ENCODE measurements around the gene ELK3.
A peak's percentile ranks its signal among the peaks of the same experiment; 100 is the strongest.

ELK3 gene

GRCh38 chr12:96190413-96191108 lies 3.6 kb upstream of the ELK3 start:
- TF ChIP-seq POLR2AphosphoS5 (IDR thresholded peaks at IDR 0.05; ENCODE audit: low read depth, low read length) (no peak), TAF1 (IDR thresholded peaks at IDR 0.05; ENCODE audit: borderline replicate concordance, low read depth, low read length) (no peak), POLR2A (IDR thresholded peaks at IDR 0.05; ENCODE audit: low read depth, low read length) (no peak)
- FAIRE-seq = peak; percentile 61
- no peak for DNase-seq (ENCODE audit: insufficient read length)

- no peak for FAIRE-seq
- no peak for TF ChIP-seq POLR2AphosphoS5 (IDR thresholded peaks at IDR 0.05; ENCODE audit: low read depth, low read length)
- no peak for TF ChIP-seq POLR2A (IDR thresholded peaks at IDR 0.05; ENCODE audit: low read depth, low read length)
- no peak for TF ChIP-seq TAF1 (IDR thresholded peaks at IDR 0.05; ENCODE audit: borderline replicate concordance, low read depth, low read length)
Observed at GRCh38 chr12:96192926-96193573, 1.1 kb upstream of the ELK3 start.

GRCh38 chr12:96194576-96194889 lies 358 bp downstream of the ELK3 start:
- no peak for TF ChIP-seq TAF1 (IDR thresholded peaks at IDR 0.05; ENCODE audit: borderline replicate concordance, low read depth, low read length)
- no peak for TF ChIP-seq POLR2AphosphoS5 (IDR thresholded peaks at IDR 0.05; ENCODE audit: low read depth, low read length)
- TF ChIP-seq POLR2A (IDR thresholded peaks at IDR 0.05; ENCODE audit: low read depth, low read length) = no peak
- no peak for DNase-seq (ENCODE audit: insufficient read length)
- no peak for FAIRE-seq

More at GRCh38 chr12:96192926-96193573, 1.1 kb upstream of the ELK3 start:
- DNase-seq (ENCODE audit: insufficient read length) = no peak

GRCh38 chr12:96194971-96195844 lies 1.0 kb downstream of the ELK3 start:
- DNase-seq (ENCODE audit: insufficient read length) (peak; percentile 46), FAIRE-seq (peak; percentile 84)
- TF ChIP-seq POLR2A (IDR thresholded peaks at IDR 0.05; ENCODE audit: low read depth, low read length) = no peak
- TF ChIP-seq POLR2AphosphoS5 (IDR thresholded peaks at IDR 0.05; ENCODE audit: low read depth, low read length) = no peak
- TF ChIP-seq TAF1 (IDR thresholded peaks at IDR 0.05; ENCODE audit: borderline replicate concordance, low read depth, low read length) = no peak

GRCh38 chr12:96195845-96196451 lies 1.8 kb downstream of the ELK3 start:
- FAIRE-seq (peak; percentile 14), DNase-seq (ENCODE audit: insufficient read length) (no peak)
- no peak for TF ChIP-seq POLR2A (IDR thresholded peaks at IDR 0.05; ENCODE audit: low read depth, low read length)
- no peak for TF ChIP-seq TAF1 (IDR thresholded peaks at IDR 0.05; ENCODE audit: borderline replicate concordance, low read depth, low read length)
- no peak for TF ChIP-seq POLR2AphosphoS5 (IDR thresholded peaks at IDR 0.05; ENCODE audit: low read depth, low read length)

GRCh38 chr12:96196781-96197180 lies 2.6 kb downstream of the ELK3 start:
- FAIRE-seq = no peak
- no peak for DNase-seq (ENCODE audit: insufficient read length)
- TF ChIP-seq POLR2A (IDR thresholded peaks at IDR 0.05; ENCODE audit: low read depth, low read length) (no peak), TAF1 (IDR thresholded peaks at IDR 0.05; ENCODE audit: borderline replicate concordance, low read depth, low read length) (no peak), POLR2AphosphoS5 (IDR thresholded peaks at IDR 0.05; ENCODE audit: low read depth, low read length) (no peak)

- FAIRE-seq = no peak
- no peak for TF ChIP-seq POLR2AphosphoS5 (IDR thresholded peaks at IDR 0.05; ENCODE audit: low read depth, low read length)
- no peak for TF ChIP-seq POLR2A (IDR thresholded peaks at IDR 0.05; ENCODE audit: low read depth, low read length)
- no peak for TF ChIP-seq TAF1 (IDR thresholded peaks at IDR 0.05; ENCODE audit: borderline replicate concordance, low read depth, low read length)
- no peak for DNase-seq (ENCODE audit: insufficient read length)
Observed at GRCh38 chr12:96197503-96198272, 3.5 kb downstream of the ELK3 start.

- TF ChIP-seq TAF1 (IDR thresholded peaks at IDR 0.05; ENCODE audit: borderline replicate concordance, low read depth, low read length) = no peak
- no peak for TF ChIP-seq POLR2A (IDR thresholded peaks at IDR 0.05; ENCODE audit: low read depth, low read length)
- TF ChIP-seq POLR2AphosphoS5 (IDR thresholded peaks at IDR 0.05; ENCODE audit: low read depth, low read length) = no peak
- peak; percentile 78 for FAIRE-seq
- no peak for DNase-seq (ENCODE audit: insufficient read length)
Observed at GRCh38 chr12:96198965-96199364, 4.8 kb downstream of the ELK3 start.

GRCh38 chr12:96199464-96199863 lies 5.3 kb downstream of the ELK3 start:
- TF ChIP-seq POLR2A (IDR thresholded peaks at IDR 0.05; ENCODE audit: low read depth, low read length) = no peak
- TF ChIP-seq TAF1 (IDR thresholded peaks at IDR 0.05; ENCODE audit: borderline replicate concordance, low read depth, low read length) = no peak
- TF ChIP-seq POLR2AphosphoS5 (IDR thresholded peaks at IDR 0.05; ENCODE audit: low read depth, low read length) = no peak
- FAIRE-seq (no peak), DNase-seq (ENCODE audit: insufficient read length) (no peak)
